Erythroblast (primary cell): ENCODE measurements around the gene ITPK1.

Source experiments
- GATA1 ChIP-seq: IDR thresholded peaks from 2 replicates; pipeline ENCODE4 v1.6.1; 2011; ENCODE audit warnings: low read depth, mild to moderate bottlenecking, control low read depth, low read length, moderate library complexity
- POLR2A ChIP-seq: IDR thresholded peaks from 2 replicates; pipeline ENCODE4 v1.6.1; 2011; ENCODE audit warnings: mild to moderate bottlenecking, low read length

GRCh38 chr14:93107453-93107852 is 8.3 kb downstream of the ITPK1 start:
- TF ChIP-seq POLR2A (no peak), GATA1 (no peak)
